GM13976 (cell line): ENCODE data around the gene CD96.

Source experiments
- DNase-seq: peaks from one replicate; pipeline ENCODE4 v3.0.0; 2012; ENCODE audit warnings: low spot score
- CTCF ChIP-seq: IDR thresholded peaks from 2 replicates; pipeline ENCODE4 v1.5.1; 2012; ENCODE audit warnings: borderline replicate concordance, mild to moderate bottlenecking; ENCODE audit not compliant: insufficient read depth; ENCODE audit errors: extremely low read depth, missing control alignments, control extremely low read depth
- in situ Hi-C: fragments of 300-500 bp; cut with MboI; formaldehyde crosslinking; loops from one replicate; pipeline ENCODE4 v1.12.0; 2022; ENCODE audit warnings: low sequenced_read_pairs, mixed read lengths, inconsistent platforms; ENCODE audit not compliant: unreplicated experiment

Gene CD96

GRCh38 chr3:111538681-111539083, 3.3 kb upstream of the CD96 start:
- TF ChIP-seq CTCF: no peak
- in situ Hi-C loops: loop anchor here (25.0 kb wide), 1 partner anchor 1801 kb away; no protein-coding TSS in a partner anchor
- no peak for DNase-seq

- TF ChIP-seq CTCF: peak; percentile 57
- in situ Hi-C loops: loop anchor here (25.0 kb wide), 1 partner anchor 1802 kb away; no protein-coding TSS in a partner anchor
- DNase-seq: no peak
Measured at GRCh38 chr3:111539351-111540331, 2.4 kb upstream of the CD96 start.

GRCh38 chr3:111541391-111541790, 606 bp upstream of the CD96 start:
- in situ Hi-C loops: loop anchor here (25.0 kb wide), 1 partner anchor 1804 kb away; no protein-coding TSS in a partner anchor
- DNase-seq: no peak
- TF ChIP-seq CTCF: no peak

- in situ Hi-C loops: loop anchor here (25.0 kb wide), 1 partner anchor 1805 kb away; no protein-coding TSS in a partner anchor
Measured at GRCh38 chr3:111542611-111543300, 759 bp downstream of the CD96 start.

GRCh38 chr3:111545349-111545748, 3.4 kb downstream of the CD96 start:
- TF ChIP-seq CTCF: no peak
- in situ Hi-C loops: loop anchor here (25.0 kb wide), 1 partner anchor 1808 kb away; no protein-coding TSS in a partner anchor
- DNase-seq: no peak

More at GRCh38 chr3:111542611-111543300, 759 bp downstream of the CD96 start:
- TF ChIP-seq CTCF: no peak
- DNase-seq: no peak

- in situ Hi-C loops: loop anchor here (25.0 kb wide), 1 partner anchor 1810 kb away; no protein-coding TSS in a partner anchor
- TF ChIP-seq CTCF: no peak
- no peak for DNase-seq
Measured at GRCh38 chr3:111547631-111548030, 5.6 kb downstream of the CD96 start.
